ENCODE data around the gene ZSCAN18.

ZSCAN18 gene

DNA sequence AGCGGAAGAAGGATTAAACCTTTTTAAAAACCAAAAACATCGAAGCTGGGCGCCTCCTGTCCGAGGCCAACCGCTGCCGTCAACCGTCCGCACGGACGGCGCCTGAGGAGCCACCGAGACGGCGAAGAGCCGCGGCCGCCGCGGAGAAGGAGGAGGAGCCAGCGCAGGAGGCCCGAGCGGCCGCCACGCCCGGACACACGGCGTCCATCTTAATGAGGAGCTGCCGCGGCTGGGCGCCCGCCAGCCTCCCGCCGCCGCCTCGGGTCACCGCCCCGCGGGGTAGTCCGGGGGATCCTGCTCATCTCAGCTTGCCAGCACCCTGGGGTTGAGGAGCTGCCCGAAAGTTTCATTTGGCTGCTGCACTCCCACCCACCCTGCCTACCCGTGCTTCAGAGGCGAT is 53.6 kb downstream of the ZSCAN18 start:
- DNase-seq: no peak

DNA sequence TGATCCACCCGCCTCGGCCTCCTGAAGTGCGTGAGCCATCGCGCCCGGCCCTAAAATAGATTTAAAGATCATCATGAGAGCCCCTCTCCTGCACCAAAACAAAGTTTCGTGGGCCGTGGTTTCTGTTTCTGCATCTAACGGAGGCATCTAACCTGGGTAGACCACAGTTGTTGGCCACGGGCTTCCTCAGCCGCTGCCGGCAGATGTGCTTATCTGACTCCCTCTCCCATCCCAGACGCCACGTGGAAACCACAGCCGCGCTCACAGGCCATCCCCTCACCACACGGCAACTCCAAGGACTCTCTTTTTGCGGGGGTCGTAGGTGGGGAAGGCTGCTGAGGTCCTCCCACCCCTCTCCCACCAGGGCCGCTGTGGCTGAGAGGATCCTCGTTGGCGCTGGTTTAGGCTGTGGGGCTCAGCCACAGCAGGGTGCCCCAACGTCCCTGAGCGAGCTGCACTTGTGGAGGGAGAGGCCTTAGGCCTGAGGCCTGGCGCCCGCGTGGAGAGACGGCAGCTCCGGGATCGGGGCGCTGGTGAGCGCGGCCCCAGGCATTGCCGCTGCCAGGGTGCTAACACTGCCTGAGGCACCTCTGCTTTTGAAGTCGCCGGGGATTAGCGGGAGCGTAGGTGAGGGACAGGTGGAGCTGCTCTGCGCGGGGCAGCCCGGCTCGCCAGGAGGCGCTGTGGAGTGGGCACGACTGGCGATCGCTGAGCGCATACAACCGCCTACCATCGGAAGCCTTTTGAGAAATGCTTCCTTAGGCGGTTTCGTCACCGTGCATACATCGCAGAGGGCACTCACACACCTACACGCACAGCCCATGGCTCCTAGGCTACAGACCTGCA is 55.3 kb downstream of the ZSCAN18 start:
- DNase-seq: no peak

DNA sequence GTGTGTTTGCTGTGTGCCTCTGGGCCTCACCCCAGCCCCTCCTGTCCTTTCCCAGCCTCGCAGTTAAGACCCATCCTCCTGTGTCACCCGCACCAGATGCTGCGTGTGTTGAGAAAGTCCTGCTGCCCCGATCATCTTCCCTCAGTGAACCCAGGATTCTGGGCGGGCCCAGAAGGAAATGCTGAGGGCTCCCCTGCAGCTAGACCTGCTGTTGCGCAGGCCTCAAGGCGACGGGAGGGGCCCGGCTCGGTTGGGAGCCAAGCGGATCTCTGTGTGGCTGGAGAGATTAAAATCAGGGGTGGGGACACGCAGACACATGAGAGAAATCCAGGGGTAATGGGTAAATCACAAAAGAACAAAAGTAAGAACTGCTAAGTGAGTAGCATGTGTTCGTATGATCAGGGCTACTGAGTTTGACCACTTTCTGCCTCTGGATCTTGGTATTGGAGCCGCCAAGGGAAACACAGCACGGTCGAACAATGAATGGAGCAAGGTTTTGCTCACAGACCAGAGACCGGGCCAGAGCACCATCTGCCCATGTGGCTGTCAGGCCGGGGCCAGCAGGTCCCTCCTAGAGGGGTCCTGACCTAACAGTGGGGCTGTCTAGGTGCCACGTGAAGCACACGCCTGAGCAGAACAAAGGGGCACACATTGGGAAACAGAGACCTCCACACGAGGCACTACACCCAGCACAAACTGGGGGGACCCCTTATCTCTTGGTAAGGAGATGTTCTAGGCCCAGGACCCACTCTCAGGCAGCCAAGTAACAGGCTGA is 57.1 kb downstream of the ZSCAN18 start:
- DNase-seq: no peak

DNA sequence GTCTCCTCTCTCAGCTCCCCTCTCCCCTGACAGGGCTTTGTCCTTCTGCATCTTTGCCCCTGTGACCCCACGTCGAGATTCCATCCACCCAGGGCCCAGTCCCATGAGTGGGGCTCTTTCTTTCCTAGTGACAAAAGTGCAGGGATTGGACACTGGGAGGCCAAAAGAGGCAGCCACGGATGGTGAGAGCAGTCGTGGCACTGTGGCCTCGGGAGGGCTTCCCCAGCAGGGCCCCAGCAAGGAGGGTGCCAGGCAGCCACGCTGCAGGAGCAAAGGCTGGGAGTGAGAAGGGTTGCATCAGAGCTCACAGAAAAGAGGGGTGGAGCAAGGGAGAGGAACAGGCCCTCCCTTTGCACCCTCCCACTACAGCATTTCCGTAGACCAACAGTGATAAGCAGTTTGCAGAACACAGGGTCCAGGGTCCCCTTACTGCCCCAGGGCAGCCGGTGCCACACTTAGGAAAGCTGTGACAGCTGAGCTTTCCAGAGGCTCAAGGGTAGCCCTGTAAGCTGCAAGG is 59.3 kb downstream of the ZSCAN18 start:
- DNase-seq: no peak

DNA sequence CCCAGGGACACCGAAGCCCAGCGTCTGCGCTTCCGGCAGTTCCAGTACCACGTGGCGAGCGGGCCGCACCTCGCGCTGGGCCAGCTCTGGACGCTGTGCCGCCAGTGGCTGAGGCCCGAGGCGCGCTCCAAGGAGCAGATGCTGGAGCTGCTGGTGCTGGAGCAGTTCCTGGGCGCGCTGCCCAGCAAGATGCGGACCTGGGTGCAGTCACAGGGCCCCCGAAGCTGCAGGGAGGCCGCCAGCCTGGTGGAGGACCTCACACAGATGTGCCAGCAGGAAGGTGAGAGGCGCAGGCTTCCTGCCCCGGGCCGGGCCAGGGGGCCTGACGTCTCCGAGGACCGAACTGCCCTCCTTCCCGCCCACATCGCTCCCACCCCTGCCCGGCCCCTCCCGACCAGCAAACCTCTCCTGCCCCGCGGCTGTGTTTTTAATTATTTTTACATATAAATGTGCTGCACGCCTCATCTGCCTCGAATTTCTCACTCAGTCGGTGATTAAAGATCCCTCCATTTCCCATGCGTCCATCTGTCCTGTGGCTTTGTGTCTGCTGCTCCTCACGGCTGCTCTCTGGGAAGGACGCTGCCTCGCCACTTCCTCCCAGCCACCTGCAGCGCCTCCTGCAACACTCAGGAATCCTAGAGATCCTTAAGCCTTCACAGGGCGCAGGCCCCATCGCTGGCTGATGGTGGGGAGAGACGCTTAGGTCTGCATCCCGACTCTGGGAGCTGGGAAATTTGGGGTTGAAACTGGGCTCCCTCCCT is 59.9 kb downstream of the ZSCAN18 start:
- DNase-seq: no peak

DNA sequence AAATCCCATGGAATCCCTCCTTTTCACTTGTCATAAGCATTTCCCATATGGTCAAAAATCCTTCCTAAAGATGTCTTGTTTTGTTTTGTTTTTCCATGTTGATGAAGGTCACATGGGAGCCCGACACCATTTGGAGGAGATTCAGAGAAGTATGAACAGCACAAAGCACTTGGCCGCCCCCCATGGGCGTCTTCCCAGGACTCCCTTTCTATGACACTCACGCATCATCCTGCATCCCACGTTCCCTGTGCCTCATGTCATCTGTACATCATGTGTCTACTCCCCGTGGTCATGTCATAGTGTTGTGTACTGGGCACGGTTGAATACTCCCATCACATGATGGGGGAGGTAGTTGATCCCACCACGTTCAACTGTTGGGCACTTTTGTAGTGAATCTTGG is 62.2 kb downstream of the ZSCAN18 start:
- DNase-seq: no peak

DNA sequence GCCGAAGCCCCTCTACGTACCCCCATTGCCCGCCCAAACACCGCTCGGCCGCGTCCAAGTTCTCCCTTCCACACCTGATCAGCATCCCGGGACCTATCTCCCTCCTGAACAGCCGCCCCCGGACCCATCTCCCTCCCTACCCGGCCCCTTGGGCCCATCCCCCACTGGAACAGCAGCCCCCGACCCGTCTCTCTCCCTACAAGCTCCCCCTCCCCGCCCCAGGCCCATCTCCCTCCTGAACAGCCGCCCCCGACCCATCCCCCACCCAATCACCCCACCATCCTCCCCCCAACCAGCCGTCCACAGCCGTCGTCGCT is 63.6 kb downstream of the ZSCAN18 start:
- DNase-seq: no peak

All from CD4-positive, alpha-beta T cell treated with Interleukin-10 for 1 hour (primary cell).